Lower lobe of right lung (tissue), 2 donors: Measurements from ENCODE around the gene ENPP3. TPM values are rescaled to one million over a fixed set of nuclear protein-coding genes. Genes with fewer than 3 reads are reported as not detected.

Source experiments
- ATAC-seq, 2 donors: fragments of 200-7000 bp; cut with Tn5 transposase; one replicate each; pipeline ENCODE4 v1.9.1; 2020 to 2022; ENCODE audit warnings: mild to moderate bottlenecking in 2 of 2, moderate library complexity in 2 of 2
- DNase-seq: peaks from one replicate; pipeline ENCODE4 v3.0.0-alpha.2; 2020
- H3K27ac ChIP-seq: fragments of 200-600 bp; one replicate; pipeline ENCODE4 v1.8.0; 2022
- H3K27me3 ChIP-seq: fragments of 200-600 bp; one replicate; pipeline ENCODE4 v1.8.0; 2022; ENCODE audit warnings: low read depth
- H3K36me3 ChIP-seq: fragments of 200-600 bp; one replicate; pipeline ENCODE4 v1.8.0; 2022; ENCODE audit warnings: mild to moderate bottlenecking
- H3K4me1 ChIP-seq: fragments of 200-600 bp; one replicate; pipeline ENCODE4 v1.8.0; 2022
- H3K4me3 ChIP-seq: fragments of 200-600 bp; one replicate; pipeline ENCODE4 v1.8.0; 2022; ENCODE audit warnings: mild to moderate bottlenecking
- H3K9me3 ChIP-seq: fragments of 200-600 bp; one replicate; pipeline ENCODE4 v1.8.0; 2022
- CTCF ChIP-seq: fragments of 200-600 bp; IDR thresholded peaks from one replicate; pipeline ENCODE4 v1.8.0; 2022; ENCODE audit warnings: antibody characterized with exemption, mild to moderate bottlenecking
- intact Hi-C: fragments of 100-400 bp; cut with DNase I; formaldehyde crosslinking; loops from one replicate; pipeline ENCODE4 v1.11.0; 2022
- total RNA-seq: library from RNA; stranded (reverse); fragmentation: NEBNext Ultra II Directional; extraction: Animal tissue kit (Norgen Biotek cat#: 25700); gene quantifications from one replicate; pipeline ENCODE4 v1.2.1, GENCODE V29; 2021
- donor health status: DM: no; HTN: yes; CAD: no; lungs with severe emphysema.

Gene ENPP3
- total RNA-seq, 1 donor from 2014 or later: 1.7 TPM

GRCh38 chr6:131729550-131729949 is 92.4 kb downstream of the ENPP3 start:
- no peak for DNase-seq
- H3K4me1 ChIP-seq: no peaks in the 10 kb centered on the region
- no peaks in the 10 kb centered on the region for H3K27me3 ChIP-seq
- no peaks in the 10 kb centered on the region for H3K36me3 ChIP-seq
- no peaks in the 10 kb centered on the region for H3K9me3 ChIP-seq
- TF ChIP-seq CTCF: no peak
- ATAC-seq: no peak
- intact Hi-C loops: no loop called here
- H3K27ac ChIP-seq: no peak overlapping the region
- H3K4me3 ChIP-seq: no peak overlapping the region

GRCh38 chr6:131730264-131730663 is 93.2 kb downstream of the ENPP3 start:
- no peak overlapping the region for H3K4me3 ChIP-seq
- ATAC-seq (no peak), DNase-seq (no peak)
- H3K27me3 ChIP-seq: no peaks in the 10 kb centered on the region
- no peaks in the 10 kb centered on the region for H3K9me3 ChIP-seq
- intact Hi-C loops: no loop called here
- no peak for TF ChIP-seq CTCF
- no peaks in the 10 kb centered on the region for H3K36me3 ChIP-seq
- no peaks in the 10 kb centered on the region for H3K4me1 ChIP-seq
- H3K27ac ChIP-seq: no peak overlapping the region

- ATAC-seq (no peak), DNase-seq (no peak)
- Histone ChIP-seq H3K27me3 (no peaks in the 10 kb centered on the region), H3K4me1 (no peaks in the 10 kb centered on the region), H3K36me3 (no peaks in the 10 kb centered on the region), H3K9me3 (no peaks in the 10 kb centered on the region), H3K4me3 (no peak overlapping the region), H3K27ac (no peak overlapping the region)
- intact Hi-C loops: no loop called here
- TF ChIP-seq CTCF: no peak
Measured at GRCh38 chr6:131731224-131731623, 94.1 kb downstream of the ENPP3 start.

- no peak for TF ChIP-seq CTCF
- intact Hi-C loops: no loop called here
- Histone ChIP-seq H3K4me3 (no peak overlapping the region), H3K36me3 (no peaks in the 10 kb centered on the region), H3K9me3 (no peaks in the 10 kb centered on the region), H3K4me1 (no peaks in the 10 kb centered on the region), H3K27me3 (no peaks in the 10 kb centered on the region), H3K27ac (no peak overlapping the region)
- DNase-seq: no peak
- ATAC-seq: no peak
Measured at GRCh38 chr6:131733376-131734016, 96.4 kb downstream of the ENPP3 start.

GRCh38 chr6:131736003-131736596 is 99.0 kb downstream of the ENPP3 start:
- Histone ChIP-seq H3K27me3 (no peaks in the 10 kb centered on the region), H3K4me1 (no peaks in the 10 kb centered on the region), H3K27ac (no peak overlapping the region), H3K4me3 (no peak overlapping the region), H3K36me3 (no peaks in the 10 kb centered on the region), H3K9me3 (no peaks in the 10 kb centered on the region)
- intact Hi-C loops: no loop called here
- TF ChIP-seq CTCF: no peak
- ATAC-seq (no peak), DNase-seq (no peak)
